ENCODE results near the gene AMBRA1. TPM values are rescaled to one million over a fixed set of nuclear protein-coding genes. Genes with fewer than 3 reads are reported as not detected.

Gene AMBRA1
- total RNA-seq, 2 experiments from 2014 or later: 24.6 to 30.7 TPM

DNA sequence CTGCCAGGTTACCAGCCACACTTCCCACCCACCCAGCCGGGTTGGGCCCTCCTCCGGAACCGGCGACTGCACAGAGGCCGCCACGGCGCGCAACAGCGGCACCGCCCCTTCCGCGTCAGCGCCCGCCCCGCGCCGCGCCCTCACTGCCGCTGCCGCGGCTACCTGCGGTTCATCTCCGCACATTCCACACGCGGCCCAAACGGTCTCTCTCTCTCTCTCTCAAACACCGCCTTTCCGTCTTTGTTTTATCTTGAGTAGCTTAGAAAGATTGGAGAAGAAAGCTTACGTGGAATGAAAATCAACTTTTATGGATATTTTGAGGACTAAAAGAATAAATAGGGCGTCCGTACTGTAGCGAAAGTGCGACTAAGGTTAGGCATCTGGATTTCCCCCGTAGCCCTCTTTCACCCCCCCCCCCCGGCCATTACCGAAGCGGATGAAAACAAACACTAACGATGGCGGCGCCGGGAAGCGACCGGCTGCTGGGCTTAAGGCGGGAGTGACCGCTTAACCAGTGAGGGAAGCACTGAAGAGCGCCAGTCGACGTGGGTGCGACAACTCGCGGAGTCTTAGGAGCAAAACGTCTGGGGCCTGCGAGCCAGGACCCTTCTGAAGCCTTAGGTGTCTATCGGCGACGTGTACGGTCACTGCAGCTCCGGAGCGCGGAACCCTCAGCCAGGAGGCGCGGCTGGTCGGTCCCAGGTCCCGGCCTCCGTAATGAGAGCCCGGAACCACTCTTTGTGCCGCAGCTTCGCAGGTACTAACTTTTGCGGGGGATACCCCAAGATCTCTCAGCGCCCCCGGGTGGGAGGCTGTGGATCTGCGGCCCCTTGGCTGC is 23.5 kb upstream of the AMBRA1 start, which contains the start of the genes ATG13 and HARBI1:
ATG13 (plus strand) TSS at position 420 of the 838 bp plus-strand sequence. CDS start 26,739 bp downstream, outside the sequence.
HARBI1 (minus strand) TSS at position 94 of the 838 bp plus-strand sequence. CDS start 990 bp downstream, outside the sequence.
- DNase-seq (ENCODE audit: low spot score): peak; percentile 94
- Histone ChIP-seq H2AFZ (ENCODE audit: low read length) (peak within 1 kb of the TSS; percentile 87), H3K27ac (ENCODE audit: low read depth, low read length, poor library complexity, severe bottlenecking) (peak within 1 kb of the TSS; percentile 82), H4K20me1 (ENCODE audit: insufficient read depth, low read length) (no peaks in the 10 kb centered on the region), H3K9me2 (ENCODE audit: insufficient read depth, low read length) (no peaks in the 10 kb centered on the region), H3K79me2 (ENCODE audit: insufficient read depth, low read depth, low read length) (peaks cover 38% of the 10 kb centered on the region), H3K4me1 (ENCODE audit: insufficient read depth, low read length, poor library complexity, severe bottlenecking) (peaks cover 28% of the 10 kb centered on the region), H3K4me2 (ENCODE audit: low read length) (peak within 1 kb of the TSS; percentile 86), H3K4me3 (ENCODE audit: low read depth, low read length, poor library complexity, severe bottlenecking) (peak within 1 kb of the TSS; percentile 97), H3K36me3 (ENCODE audit: insufficient read depth, low read length) (peaks cover 15% of the 10 kb centered on the region), H3K9me3 (ENCODE audit: low read length) (no peaks in the 10 kb centered on the region)
- TF ChIP-seq EZH2phosphoT487 (IDR thresholded peaks at IDR 0.05; ENCODE audit: borderline replicate concordance, low read depth, low read length): no peak
- TF ChIP-seq, protein P1, sequence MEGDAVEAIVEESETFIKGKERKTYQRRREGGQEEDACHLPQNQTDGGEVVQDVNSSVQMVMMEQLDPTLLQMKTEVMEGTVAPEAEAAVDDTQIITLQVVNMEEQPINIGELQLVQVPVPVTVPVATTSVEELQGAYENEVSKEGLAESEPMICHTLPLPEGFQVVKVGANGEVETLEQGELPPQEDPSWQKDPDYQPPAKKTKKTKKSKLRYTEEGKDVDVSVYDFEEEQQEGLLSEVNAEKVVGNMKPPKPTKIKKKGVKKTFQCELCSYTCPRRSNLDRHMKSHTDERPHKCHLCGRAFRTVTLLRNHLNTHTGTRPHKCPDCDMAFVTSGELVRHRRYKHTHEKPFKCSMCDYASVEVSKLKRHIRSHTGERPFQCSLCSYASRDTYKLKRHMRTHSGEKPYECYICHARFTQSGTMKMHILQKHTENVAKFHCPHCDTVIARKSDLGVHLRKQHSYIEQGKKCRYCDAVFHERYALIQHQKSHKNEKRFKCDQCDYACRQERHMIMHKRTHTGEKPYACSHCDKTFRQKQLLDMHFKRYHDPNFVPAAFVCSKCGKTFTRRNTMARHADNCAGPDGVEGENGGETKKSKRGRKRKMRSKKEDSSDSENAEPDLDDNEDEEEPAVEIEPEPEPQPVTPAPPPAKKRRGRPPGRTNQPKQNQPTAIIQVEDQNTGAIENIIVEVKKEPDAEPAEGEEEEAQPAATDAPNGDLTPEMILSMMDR (conservative IDR thresholded peaks at IDR 0.05; ENCODE audit: low read length): peak; percentile 85
- POLR2A ChIA-PET: interaction anchor here (0.5 to 2.1 kb wide), 9 partner anchors 10 to 225 kb away, joined by 3 to 13 read pairs (median 5); partner anchors contain the start of genes ARHGAP1 and ZNF408
- BruUV-seq (replicated peaks): TSS peak; percentile 81
- CTCF ChIA-PET (ENCODE audit: unreplicated experiment): interaction anchor here (0.6 to 0.8 kb wide), 2 partner anchors 23 to 88 kb away, joined by 3 read pairs; partner anchors contain the start of gene AMBRA1
- intact Hi-C loops (cut with micrococcal nuclease; ENCODE audit: unreplicated experiment): loop anchor here (1.0 to 2.0 kb wide), 2 partner anchors 23 to 127 kb away; partner anchors contain the start of gene AMBRA1

DNA sequence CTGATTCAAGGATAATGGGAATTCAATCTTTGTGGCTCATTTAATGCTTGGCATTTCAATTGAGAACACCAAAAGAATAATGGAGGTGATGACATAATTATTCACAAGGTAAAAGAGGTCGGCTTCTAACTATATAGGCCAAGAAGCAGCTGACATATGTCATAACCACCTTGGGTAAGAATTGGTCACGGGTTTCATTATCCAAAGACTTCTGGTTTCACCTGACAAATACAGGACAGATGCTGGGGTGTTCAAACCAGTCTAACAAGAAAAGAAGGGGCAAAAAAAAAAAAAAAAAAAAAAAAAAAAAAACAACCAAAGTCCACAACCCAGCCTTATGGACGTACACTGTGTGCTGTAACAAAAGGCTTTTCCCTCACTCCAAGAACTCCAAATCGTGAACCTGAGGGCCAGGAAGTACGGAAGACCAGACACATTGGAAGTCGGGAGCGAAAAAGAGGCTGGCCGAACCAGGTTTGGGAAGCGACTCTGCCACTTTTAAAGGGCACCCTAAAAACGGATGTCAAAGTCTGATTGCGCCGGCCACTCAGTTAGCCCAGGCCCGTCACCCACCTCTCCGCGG is 22.8 kb upstream of the AMBRA1 start:
- intact Hi-C loops (cut with micrococcal nuclease; ENCODE audit: unreplicated experiment): loop anchor here (1.0 to 2.0 kb wide), 2 partner anchors 22 to 126 kb away; partner anchors contain the start of gene AMBRA1
- TF ChIP-seq EZH2phosphoT487 (IDR thresholded peaks at IDR 0.05; ENCODE audit: borderline replicate concordance, low read depth, low read length): no peak
- TF ChIP-seq, protein P1 (conservative IDR thresholded peaks at IDR 0.05; ENCODE audit: low read length): no peak
- BruUV-seq (replicated peaks): TSS peak; percentile 94
- H3K4me3 ChIP-seq (ENCODE audit: low read depth, low read length, poor library complexity, severe bottlenecking): peak overlapping the region; percentile 97
- CTCF ChIA-PET (ENCODE audit: unreplicated experiment): no interaction called here
- peaks cover 13% of the 10 kb centered on the region for H3K36me3 ChIP-seq (ENCODE audit: insufficient read depth, low read length)
- H3K79me2 ChIP-seq (ENCODE audit: insufficient read depth, low read depth, low read length): peaks cover 38% of the 10 kb centered on the region
- H3K27ac ChIP-seq (ENCODE audit: low read depth, low read length, poor library complexity, severe bottlenecking): peak overlapping the region; percentile 82
- H3K4me2 ChIP-seq (ENCODE audit: low read length): peak overlapping the region; percentile 86
- no peaks in the 10 kb centered on the region for H3K9me2 ChIP-seq (ENCODE audit: insufficient read depth, low read length)
- H3K9me3 ChIP-seq (ENCODE audit: low read length): no peaks in the 10 kb centered on the region
- DNase-seq (ENCODE audit: low spot score): peak; percentile 20
- H2AFZ ChIP-seq (ENCODE audit: low read length): peak overlapping the region; percentile 87
- POLR2A ChIA-PET: interaction anchor here (0.6 to 2.2 kb wide), 11 partner anchors 9 to 636 kb away, joined by 3 to 13 read pairs (median 5); partner anchors contain the start of genes AMBRA1, ARHGAP1 and ZNF408
- H3K4me1 ChIP-seq (ENCODE audit: insufficient read depth, low read length, poor library complexity, severe bottlenecking): peaks cover 28% of the 10 kb centered on the region
- no peaks in the 10 kb centered on the region for H4K20me1 ChIP-seq (ENCODE audit: insufficient read depth, low read length)
